ENCODE results near the gene RTCA. TPM values are rescaled to one million over a fixed set of nuclear protein-coding genes. Genes with fewer than 3 reads are reported as not detected.

RTCA gene
- total RNA-seq, 1 experiment from 2014 or later: 41.7 TPM

DNA sequence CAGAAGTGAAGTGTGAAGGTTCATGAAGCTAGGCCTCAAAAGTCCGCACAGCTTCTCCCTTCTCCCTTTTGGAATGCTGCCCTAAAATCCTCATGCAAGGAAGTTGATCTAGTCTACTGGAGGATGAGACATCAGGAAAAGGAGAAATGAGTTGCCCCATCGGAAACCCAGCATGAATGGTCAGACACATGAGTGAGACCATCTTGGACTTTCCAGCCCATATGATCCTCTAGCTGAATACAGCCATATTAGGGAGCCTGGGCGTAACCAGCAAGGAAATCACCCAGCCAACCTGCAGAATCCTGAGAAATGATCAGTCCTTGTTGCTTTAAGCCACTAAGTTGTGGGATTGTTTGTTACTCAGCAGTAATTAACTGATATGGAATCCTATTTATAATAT, 28.9 kb upstream of the RTCA start:
- no peak overlapping the region for H3K4me3 ChIP-seq (ENCODE audit: low read length)
- DNase-seq (no peak), ATAC-seq (no peak)
- H3K4me1 ChIP-seq (ENCODE audit: insufficient read depth, low read length): no peaks in the 10 kb centered on the region
- no peaks in the 10 kb centered on the region for H3F3A ChIP-seq (ENCODE audit: low read length, unreplicated experiment)
- H3K36me3 ChIP-seq (ENCODE audit: low read depth, low read length): peaks cover 17% of the 10 kb centered on the region
- H3K4me2 ChIP-seq (ENCODE audit: low read length): no peak overlapping the region
- no peak overlapping the region for H3K27ac ChIP-seq (ENCODE audit: low read length)
- H3K79me2 ChIP-seq (ENCODE audit: low read length): no peaks in the 10 kb centered on the region
- CTCF ChIA-PET: no interaction called here
- no peak for TF ChIP-seq EZH2phosphoT487 (IDR thresholded peaks at IDR 0.05; ENCODE audit: borderline replicate concordance, low read length)
- TF ChIP-seq EZH2 (IDR thresholded peaks at IDR 0.05; ENCODE audit: low read length, unreplicated experiment): no peak
- H4K20me1 ChIP-seq (ENCODE audit: low read length): no peaks in the 10 kb centered on the region
- H3K9me2 ChIP-seq (replicated peaks; ENCODE audit: low read length): no peaks in the 10 kb centered on the region
- H2AFZ ChIP-seq (ENCODE audit: low read length): no peak overlapping the region
- no peak overlapping the region for H3K9ac ChIP-seq (ENCODE audit: low read length)
- no TSS peak for BruUV-seq (replicated peaks)
- no peaks in the 10 kb centered on the region for H3K27me3 ChIP-seq (ENCODE audit: low read length)
- no peaks in the 10 kb centered on the region for H3K9me3 ChIP-seq (ENCODE audit: low read length)
- POLR2A ChIA-PET (ENCODE audit: unreplicated experiment): interaction anchor here (0.6 kb wide), 1 partner anchor 30 kb away, joined by 3 read pairs; no protein-coding TSS in a partner anchor
- intact Hi-C loops (cut with micrococcal nuclease): no loop called here

- Histone ChIP-seq H3K79me2 (ENCODE audit: low read length) (peaks cover 5% of the 10 kb centered on the region; the same call in 1 of the 2 replicates), H3K27me3 (ENCODE audit: low read length) (no peaks in the 10 kb centered on the region), H3K4me2 (ENCODE audit: low read length) (no peak overlapping the region), H3K4me3 (ENCODE audit: low read length) (no peak overlapping the region), H3K9me3 (ENCODE audit: low read length) (no peaks in the 10 kb centered on the region), H3K36me3 (ENCODE audit: low read depth, low read length) (peaks cover 14% of the 10 kb centered on the region), H4K20me1 (ENCODE audit: low read length) (no peaks in the 10 kb centered on the region), H3K27ac (ENCODE audit: low read length) (no peak overlapping the region), H3K9me2 (replicated peaks; ENCODE audit: low read length) (no peaks in the 10 kb centered on the region), H3K9ac (ENCODE audit: low read length) (no peak overlapping the region), H3K4me1 (ENCODE audit: insufficient read depth, low read length) (no peaks in the 10 kb centered on the region), H2AFZ (ENCODE audit: low read length) (no peak overlapping the region), H3F3A (ENCODE audit: low read length, unreplicated experiment) (no peaks in the 10 kb centered on the region)
- BruUV-seq (replicated peaks): no TSS peak
- TF ChIP-seq, protein P1, sequence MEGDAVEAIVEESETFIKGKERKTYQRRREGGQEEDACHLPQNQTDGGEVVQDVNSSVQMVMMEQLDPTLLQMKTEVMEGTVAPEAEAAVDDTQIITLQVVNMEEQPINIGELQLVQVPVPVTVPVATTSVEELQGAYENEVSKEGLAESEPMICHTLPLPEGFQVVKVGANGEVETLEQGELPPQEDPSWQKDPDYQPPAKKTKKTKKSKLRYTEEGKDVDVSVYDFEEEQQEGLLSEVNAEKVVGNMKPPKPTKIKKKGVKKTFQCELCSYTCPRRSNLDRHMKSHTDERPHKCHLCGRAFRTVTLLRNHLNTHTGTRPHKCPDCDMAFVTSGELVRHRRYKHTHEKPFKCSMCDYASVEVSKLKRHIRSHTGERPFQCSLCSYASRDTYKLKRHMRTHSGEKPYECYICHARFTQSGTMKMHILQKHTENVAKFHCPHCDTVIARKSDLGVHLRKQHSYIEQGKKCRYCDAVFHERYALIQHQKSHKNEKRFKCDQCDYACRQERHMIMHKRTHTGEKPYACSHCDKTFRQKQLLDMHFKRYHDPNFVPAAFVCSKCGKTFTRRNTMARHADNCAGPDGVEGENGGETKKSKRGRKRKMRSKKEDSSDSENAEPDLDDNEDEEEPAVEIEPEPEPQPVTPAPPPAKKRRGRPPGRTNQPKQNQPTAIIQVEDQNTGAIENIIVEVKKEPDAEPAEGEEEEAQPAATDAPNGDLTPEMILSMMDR (conservative IDR thresholded peaks at IDR 0.05; ENCODE audit: low read depth, low read length): no peak
- TF ChIP-seq EZH2 (IDR thresholded peaks at IDR 0.05; ENCODE audit: low read length, unreplicated experiment) (no peak), EZH2phosphoT487 (IDR thresholded peaks at IDR 0.05; ENCODE audit: borderline replicate concordance, low read length) (no peak)
- intact Hi-C loops (cut with micrococcal nuclease): no loop called here
- CTCF ChIA-PET: interaction anchor here (0.6 kb wide), 1 partner anchor 303 kb away, joined by 3 read pairs; no protein-coding TSS in a partner anchor
- no peak for DNase-seq
- ATAC-seq: no peak
- POLR2A ChIA-PET (ENCODE audit: unreplicated experiment): no interaction called here
These were observed 26.1 kb upstream of the RTCA start for GRCh38 chr1:100239961-100240360.

- no peaks in the 10 kb centered on the region for H3F3A ChIP-seq (ENCODE audit: low read length, unreplicated experiment)
- H4K20me1 ChIP-seq (ENCODE audit: low read length): no peaks in the 10 kb centered on the region
- H3K27me3 ChIP-seq (ENCODE audit: low read length): no peaks in the 10 kb centered on the region
These were observed 25.4 kb upstream of the RTCA start for GRCh38 chr1:100240631-100241030.

More at GRCh38 chr1:100240631-100241030, 25.4 kb upstream of the RTCA start:
- CTCF ChIA-PET: no interaction called here
- H3K4me1 ChIP-seq (ENCODE audit: insufficient read depth, low read length): no peaks in the 10 kb centered on the region
- POLR2A ChIA-PET (ENCODE audit: unreplicated experiment): no interaction called here
- no peak overlapping the region for H3K27ac ChIP-seq (ENCODE audit: low read length)
- DNase-seq: no peak
- TF ChIP-seq EZH2 (IDR thresholded peaks at IDR 0.05; ENCODE audit: low read length, unreplicated experiment) (no peak), EZH2phosphoT487 (IDR thresholded peaks at IDR 0.05; ENCODE audit: borderline replicate concordance, low read length) (no peak)
- TF ChIP-seq, protein P1 (conservative IDR thresholded peaks at IDR 0.05; ENCODE audit: low read depth, low read length): no peak
- no peaks in the 10 kb centered on the region for H3K9me3 ChIP-seq (ENCODE audit: low read length)
- intact Hi-C loops (cut with micrococcal nuclease): no loop called here
- no peak overlapping the region for H3K4me3 ChIP-seq (ENCODE audit: low read length)
- H2AFZ ChIP-seq (ENCODE audit: low read length): no peak overlapping the region
- H3K79me2 ChIP-seq (ENCODE audit: low read length): peaks cover 9% of the 10 kb centered on the region; the same call in 1 of the 2 replicates
- no TSS peak for BruUV-seq (replicated peaks)
- no peaks in the 10 kb centered on the region for H3K9me2 ChIP-seq (replicated peaks; ENCODE audit: low read length)
- H3K9ac ChIP-seq (ENCODE audit: low read length): no peak overlapping the region
- H3K4me2 ChIP-seq (ENCODE audit: low read length): no peak overlapping the region
- peaks cover 14% of the 10 kb centered on the region for H3K36me3 ChIP-seq (ENCODE audit: low read depth, low read length)
- ATAC-seq: no peak

Measured in PC-3 (cell line).